ENCODE measurements around the gene JPH2.

GRCh38 chr20:44199877-44200276 is 12.9 kb upstream of the JPH2 start:
- TF ChIP-seq, protein P1, sequence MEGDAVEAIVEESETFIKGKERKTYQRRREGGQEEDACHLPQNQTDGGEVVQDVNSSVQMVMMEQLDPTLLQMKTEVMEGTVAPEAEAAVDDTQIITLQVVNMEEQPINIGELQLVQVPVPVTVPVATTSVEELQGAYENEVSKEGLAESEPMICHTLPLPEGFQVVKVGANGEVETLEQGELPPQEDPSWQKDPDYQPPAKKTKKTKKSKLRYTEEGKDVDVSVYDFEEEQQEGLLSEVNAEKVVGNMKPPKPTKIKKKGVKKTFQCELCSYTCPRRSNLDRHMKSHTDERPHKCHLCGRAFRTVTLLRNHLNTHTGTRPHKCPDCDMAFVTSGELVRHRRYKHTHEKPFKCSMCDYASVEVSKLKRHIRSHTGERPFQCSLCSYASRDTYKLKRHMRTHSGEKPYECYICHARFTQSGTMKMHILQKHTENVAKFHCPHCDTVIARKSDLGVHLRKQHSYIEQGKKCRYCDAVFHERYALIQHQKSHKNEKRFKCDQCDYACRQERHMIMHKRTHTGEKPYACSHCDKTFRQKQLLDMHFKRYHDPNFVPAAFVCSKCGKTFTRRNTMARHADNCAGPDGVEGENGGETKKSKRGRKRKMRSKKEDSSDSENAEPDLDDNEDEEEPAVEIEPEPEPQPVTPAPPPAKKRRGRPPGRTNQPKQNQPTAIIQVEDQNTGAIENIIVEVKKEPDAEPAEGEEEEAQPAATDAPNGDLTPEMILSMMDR (IDR thresholded peaks at IDR 0.05): no peak
- TF ChIP-seq POLR2A (IDR thresholded peaks at IDR 0.05): no peak
